HL-60/S4 treated with phorbol 12-myristate 13-acetate at 8.2 ng/mL for 4 days and 3 days (cell line): Measurements from ENCODE around the gene P2RX2.

Experiments
- in situ Hi-C: fragments of 300-500 bp; cut with MboI; formaldehyde crosslinking; loops from 2 replicates; pipeline ENCODE4 v1.15.0; 2022; ENCODE audit warnings: low sequenced_read_pairs

Gene P2RX2

DNA sequence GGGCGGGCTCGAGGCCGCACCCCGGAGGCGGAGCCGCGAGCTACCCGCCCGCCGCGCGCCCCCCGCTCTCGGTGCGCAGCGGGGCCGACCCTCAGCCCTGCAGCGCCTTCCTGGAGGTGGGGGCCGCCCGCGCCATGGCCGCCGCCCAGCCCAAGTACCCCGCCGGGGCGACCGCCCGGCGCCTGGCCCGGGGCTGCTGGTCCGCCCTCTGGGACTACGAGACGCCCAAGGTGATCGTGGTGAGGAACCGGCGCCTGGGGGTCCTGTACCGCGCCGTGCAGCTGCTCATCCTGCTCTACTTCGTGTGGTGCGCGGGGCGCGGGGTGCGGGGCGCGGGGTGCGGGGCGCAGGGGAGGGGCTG, at the start of gene P2RX2:
Gene P2RX2 (plus strand): TSS at position 94 of the 361 bp plus-strand sequence. CDS start 41 bp downstream, at position 135.
- in situ Hi-C loops: no loop called here

DNA sequence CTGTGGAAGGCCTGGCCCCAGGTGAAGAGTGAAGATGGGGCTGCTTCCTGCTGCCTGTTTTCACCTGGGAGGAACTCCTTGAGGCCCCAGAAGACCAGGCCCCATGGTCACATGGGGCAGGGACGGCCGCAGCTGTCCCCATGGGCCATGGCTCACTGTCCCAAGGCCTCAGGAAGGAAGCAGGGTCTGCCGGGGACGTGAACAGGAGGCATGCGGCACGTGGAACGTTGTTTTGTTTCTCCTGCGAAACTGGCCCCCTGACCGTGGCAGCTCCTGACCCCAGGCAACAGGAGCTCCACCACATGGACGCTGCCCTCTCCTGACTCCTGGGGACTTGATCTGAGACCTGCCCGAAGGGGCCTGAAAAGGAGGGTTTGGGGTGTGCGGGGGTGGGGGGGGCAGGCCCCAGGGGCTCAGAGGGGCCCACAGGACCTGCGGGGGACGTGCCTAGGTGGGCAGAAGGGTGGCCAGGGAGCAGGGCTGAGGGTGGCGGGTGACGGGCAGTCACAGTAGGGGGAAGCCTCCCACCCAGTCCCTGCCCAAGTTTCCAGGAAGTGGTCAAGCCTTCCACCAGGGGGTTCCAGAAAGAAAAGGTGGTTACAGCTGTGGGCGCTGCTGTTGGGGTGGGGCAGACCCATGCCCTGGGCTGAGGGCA, 49.6 kb upstream of the P2RX2 start:
- in situ Hi-C loops: no loop called here

DNA sequence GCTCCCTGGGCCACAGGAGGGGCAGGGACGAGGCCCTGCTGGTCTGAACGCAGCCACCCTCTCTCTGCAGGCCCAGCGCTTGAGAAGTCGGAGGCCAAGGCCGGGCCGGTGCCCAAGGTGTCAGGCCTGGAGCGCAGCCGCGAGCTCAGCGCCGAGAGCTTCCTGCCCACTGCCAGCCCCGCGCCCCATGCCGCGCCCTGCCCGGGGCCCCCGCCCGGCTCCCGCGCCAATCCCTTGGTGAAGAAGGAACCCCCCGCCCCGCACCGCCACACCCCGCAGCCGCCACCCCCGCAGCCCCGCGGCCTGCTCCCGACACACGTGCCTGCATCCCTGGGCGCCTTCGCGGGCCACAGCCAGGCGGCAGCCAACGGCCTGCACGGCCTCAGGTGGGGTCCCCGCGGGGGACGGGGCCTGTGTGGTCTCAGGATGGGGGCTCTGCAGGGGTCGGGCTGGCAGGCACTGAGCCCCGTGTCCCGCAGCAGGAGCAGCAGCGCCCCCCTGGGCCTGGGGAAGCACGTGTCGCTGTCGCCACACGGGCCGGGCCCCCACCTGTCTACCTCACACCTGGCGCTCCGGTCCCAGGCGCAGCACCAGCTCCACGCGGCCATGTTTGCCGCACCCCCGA, 48.6 kb upstream of the P2RX2 start:
- in situ Hi-C loops: no loop called here

DNA sequence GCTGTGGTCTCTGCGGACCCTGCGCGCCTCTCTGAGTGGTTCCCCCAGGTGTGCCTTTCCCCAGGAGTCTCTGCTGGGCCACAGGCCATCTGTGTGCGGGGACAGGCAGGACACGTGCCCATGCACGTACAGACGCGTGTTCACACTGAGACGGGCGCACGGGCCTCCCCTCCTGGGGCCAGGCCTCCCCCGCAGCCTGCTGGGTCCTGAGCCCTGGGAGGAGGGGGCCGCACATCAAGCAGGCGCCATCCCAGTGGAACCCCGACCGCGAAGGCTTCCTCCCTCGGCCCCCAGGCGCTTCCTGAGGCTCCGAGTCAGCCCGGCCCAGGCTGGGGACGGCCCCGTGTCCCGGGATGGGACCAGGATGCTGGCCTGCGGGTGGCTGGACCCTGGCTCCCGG, 47.9 kb upstream of the P2RX2 start:
- in situ Hi-C loops: no loop called here

DNA sequence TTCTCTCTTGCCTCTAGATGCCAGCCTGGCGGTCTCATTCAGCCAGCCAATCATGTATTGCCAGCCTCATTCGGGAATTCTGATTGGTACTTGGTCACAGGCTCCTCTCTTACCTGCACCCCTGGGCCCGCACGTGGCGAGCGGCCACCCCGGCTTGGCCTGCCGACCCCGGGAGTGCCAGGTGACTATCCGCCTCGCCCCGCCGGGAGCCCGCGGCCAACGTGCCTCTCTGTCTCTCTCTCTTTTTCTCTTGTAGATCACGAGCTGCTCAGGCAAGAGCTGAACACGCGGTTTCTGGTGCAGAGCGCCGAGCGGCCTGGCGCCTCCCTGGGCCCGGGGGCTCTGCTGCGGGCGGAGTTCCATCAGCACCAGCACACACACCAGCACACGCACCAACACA, 47.5 kb upstream of the P2RX2 start:
- in situ Hi-C loops: no loop called here

DNA sequence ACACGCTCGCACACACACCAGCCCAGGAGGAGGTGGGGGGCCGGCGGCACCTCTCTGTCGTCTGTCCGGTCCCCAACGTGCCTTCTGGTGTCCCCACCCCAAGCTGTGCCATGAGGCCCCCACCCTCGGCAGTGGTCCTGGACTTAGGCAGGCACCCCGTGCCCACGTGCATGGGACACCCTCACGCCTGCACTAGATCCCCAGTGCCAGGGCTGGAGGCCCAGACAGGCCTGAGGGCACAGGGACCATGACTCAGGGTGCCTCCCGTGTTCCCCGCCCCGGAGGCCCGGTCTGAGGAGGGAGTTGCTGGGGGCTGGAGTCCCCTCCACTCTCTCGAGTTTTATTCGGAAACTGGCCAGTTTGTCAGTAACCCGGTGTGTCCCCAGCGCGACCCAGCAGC, 47.0 kb upstream of the P2RX2 start:
- in situ Hi-C loops: no loop called here

DNA sequence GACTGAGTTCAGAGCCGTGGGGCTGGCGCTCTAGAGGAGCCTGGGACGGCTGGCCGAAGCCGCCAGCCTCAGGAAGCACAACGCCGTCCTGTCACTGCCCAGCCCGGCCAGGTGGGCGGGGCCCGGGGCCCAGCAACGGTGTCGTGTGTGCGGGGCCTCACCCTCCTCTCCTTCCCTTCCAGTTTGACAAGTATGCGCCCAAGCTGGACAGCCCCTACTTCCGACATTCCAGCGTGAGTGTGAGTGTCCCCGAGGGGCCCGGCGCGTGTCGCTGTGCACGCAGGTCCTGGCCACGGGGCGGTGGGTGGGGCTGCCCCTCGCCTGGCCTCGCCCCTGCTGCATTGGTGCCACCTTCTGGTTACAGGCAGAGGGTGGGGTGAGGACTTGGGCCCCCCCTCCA, 46.5 kb upstream of the P2RX2 start:
- in situ Hi-C loops: no loop called here

DNA sequence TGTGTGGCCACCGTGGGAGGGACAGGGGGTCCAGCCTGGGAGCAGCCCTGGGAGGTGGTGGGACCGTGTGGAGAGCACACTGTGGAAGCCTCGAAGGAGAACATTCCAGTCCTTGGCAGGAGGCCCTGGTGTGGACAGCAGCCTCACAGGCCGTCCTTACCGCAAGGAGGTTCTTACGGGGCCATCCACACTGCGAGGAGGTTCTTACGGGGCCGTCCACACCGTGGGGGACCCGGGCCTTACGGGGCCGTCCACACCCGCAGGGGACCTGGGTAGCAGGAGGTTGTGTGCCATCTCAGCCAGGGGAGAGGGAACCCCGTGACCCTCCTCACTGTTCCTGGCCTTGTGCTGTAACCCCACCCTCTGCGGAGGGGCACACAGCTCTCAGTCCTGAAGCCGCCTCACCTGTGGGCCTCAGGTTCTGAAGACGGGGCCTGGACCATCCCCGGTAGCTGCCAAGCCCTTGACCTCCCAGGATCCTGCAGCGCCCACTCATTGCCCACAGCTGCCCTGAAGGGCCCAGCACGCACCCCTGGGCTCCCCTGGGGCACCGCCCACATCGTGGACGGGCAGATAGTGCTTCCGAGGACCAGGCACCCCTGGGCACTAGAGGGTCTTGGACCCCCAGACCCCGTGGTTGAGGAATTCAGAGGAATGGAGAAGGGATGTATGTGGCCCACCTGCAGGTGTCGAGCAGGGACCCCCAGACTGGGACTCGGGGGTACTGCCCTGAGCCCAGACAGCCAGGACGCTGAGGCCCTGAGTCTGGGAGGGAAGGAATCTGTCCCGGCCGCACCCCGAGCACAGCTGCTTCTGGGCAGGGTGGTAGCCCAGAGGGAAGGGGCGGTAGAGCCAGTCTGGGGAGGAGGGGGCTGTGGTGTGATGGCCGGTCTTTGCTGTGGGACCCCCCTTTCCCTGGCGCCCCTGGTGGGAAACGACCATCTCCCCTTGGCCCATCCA, 45.5 kb upstream of the P2RX2 start:
- in situ Hi-C loops: no loop called here

DNA sequence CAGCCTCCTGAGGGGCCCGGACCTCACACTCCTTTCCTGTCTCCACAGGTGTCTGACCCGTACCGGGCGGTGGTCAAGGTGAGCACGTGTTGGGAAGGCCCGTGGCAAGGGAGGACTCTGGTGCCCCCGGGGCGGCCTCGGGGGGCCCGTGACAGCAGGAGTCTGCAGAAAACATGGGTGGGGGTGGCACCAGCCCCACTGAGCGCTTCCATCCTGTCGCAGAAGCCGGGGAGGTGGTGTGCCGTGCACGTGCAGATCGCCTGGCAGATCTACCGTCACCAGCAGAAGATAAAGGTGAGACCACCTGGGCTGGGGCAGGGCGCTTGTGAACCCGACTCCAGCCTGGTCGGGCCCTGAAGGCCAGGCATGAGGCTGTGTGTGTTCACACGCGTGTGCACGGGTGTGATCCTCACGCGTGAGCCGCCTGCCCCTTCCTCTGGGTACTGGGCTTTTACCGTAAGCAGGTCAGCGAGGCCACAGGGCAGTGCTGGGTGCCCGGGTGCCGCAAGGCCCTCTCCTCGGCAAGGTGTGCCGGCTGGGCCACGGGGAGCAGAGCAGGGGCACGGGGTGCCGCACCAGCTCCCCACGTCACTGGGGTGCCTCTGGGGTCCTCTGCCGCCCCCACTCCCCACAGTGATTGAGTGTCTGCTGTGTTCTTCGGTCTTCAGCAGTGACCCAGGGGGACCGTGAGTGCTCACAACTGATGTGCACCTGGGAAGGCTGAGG, 44.1 kb upstream of the P2RX2 start:
- in situ Hi-C loops: no loop called here

DNA sequence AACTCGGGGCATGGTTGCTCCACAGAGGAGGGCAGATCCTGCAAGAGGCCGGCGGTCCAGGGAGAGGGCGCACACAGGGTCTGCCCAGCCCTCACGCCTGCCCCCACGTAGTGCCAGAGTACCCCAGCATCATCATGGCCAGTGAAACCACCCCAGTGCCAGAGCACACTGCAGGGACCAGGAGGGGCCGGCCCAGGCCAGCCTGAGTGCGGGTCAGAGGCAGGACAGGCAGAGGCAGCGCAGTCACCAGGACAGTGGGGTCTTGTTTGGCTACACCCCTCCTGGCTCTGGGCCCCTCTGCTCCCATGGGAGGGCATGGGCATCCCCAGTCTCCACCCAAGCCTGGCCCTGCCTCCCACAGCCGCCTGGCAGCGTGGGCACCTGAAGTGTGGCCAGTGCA, 42.9 kb upstream of the P2RX2 start:
- in situ Hi-C loops: no loop called here

DNA sequence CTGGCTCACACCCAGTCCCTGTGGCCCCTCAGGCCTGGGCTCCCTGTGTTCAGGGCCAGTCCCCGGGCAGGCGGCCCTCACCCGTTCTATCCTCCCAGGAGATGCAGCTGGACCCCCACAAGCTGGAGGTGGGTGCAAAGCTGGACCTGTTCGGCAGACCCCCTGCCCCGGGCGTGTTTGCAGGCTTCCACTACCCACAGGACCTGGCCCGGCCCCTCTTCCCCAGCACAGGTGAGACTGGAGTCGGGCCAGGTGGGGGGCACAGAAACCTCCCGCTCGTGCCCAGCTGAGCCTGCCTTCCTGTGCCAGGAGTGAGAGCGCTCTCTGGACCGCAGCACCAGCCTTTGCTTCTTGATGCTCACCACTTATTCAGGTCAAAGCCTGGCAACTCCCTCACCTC, 41.9 kb upstream of the P2RX2 start:
- in situ Hi-C loops: no loop called here

DNA sequence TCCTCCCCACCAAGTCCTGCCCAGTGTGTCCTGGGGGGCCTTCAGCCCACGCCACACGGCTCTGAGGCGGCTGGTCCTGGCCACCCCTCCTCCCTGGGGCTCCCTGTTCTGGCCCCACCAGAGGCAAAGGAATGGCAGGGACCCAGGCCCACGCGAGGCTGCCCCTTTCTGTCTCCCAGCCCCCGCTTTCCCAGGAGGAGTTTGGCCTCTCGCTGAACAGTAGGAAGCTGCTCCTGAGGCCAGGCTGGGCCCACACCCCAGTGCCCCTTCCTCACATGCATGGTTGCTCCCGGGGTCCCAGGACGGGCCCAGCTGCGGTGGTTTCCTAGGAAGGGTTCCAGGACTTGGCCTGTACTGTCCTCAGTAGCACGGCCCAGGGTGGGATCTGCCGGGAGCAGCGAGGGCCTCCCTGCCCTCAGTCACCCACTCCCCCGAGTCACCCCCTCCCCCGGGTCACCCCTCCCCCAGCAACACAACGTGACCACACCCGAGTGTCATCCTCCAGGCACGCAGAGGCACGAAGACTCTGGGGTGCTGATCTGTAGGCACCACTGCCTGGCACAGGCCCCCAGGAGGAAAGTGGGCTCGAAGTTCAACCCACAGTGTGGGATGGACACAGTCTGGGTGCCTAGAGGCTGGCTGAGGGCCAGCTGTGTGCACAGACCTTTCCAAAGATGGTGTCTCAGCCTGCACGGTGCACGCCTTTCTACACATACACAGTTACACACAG, 41.2 kb upstream of the P2RX2 start:
- in situ Hi-C loops: no loop called here

DNA sequence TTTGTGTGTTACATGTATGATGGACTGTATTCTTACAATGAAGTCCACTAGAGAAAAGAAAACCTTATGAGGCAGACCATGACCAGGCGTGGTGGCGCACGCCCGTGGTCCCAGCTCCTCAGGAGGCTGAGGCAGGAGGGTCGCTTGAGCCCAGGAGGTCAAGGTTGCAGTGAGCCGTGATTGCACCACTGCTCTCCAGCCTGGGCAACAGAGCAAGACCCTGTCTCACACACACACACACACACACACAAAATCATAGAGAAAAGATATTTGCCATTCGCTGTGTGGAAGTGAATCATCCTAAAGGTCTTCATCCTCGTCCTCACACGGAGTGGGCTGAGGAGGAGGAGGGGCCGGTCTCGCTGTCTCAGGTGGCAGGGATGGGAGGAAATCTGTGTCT, 40.5 kb upstream of the P2RX2 start:
- in situ Hi-C loops: no loop called here

DNA sequence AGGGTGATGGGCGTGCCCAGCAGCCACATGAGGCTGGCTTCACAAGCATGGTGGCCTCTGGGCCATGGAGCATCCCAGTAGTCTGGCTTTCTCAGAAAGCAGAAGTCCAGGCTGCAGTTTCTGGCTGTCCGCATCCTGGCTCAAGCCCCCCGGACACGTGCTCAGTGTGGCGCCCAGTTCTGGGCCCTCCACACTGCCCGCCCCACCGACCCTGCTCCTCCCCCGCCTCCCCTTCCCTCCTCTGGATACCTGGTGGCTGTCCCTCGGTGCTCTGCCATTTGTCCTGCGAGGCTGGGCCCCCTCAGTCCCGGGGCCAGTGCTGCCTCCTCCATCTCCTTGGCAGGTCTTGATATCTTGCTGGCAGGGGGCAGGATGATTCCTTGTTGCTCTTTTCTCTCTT, 39.8 kb upstream of the P2RX2 start:
- in situ Hi-C loops: no loop called here

DNA sequence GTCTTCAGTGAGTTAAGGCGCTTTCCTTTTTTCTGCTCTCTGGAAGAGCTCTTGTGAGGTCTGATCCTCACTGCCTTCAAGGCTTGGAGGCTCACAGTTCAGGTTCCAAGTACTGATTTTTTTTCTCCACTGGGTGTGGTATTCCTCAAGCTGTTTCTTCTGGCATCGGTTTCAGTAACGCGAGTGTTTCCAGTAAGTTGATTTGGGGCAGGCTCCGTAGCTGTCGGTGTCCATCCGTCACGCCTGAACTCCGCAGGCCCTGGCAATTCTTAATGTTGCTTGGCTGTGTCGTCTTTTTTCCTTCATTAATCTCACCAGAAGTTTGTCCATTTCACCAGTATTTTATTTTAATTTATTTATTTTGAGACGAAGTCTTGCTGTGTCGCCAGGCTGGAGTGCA, 38.8 kb upstream of the P2RX2 start:
- in situ Hi-C loops: no loop called here

DNA sequence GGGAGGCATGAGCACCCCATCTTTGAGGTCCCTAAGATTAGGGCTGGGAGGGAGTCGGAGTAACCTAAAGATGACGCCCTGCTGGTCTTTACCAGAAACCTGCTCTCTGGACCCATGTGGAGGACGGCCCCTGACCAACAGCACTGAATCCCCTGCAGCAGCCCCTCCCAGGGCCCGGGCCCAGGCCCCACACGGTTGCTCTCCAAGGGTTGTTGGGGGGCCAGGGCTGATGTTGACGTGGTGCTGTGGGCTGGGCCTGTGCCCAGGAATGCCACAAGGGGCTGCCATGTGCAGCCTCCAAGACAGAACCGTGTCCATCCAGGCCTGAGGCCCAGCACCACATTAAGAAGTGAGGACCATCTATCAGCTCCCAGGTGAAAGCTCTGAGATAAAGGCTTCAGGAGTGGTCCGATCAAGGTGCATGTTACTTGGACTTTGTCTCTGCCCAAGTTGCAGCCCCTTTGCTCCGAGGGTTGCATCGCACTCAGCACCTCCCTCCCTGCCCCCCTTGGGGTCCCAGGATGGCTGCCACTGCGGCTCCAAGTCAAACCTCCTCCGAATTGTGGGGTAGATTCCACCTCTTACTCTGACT, 37.8 kb upstream of the P2RX2 start:
- in situ Hi-C loops: no loop called here

DNA sequence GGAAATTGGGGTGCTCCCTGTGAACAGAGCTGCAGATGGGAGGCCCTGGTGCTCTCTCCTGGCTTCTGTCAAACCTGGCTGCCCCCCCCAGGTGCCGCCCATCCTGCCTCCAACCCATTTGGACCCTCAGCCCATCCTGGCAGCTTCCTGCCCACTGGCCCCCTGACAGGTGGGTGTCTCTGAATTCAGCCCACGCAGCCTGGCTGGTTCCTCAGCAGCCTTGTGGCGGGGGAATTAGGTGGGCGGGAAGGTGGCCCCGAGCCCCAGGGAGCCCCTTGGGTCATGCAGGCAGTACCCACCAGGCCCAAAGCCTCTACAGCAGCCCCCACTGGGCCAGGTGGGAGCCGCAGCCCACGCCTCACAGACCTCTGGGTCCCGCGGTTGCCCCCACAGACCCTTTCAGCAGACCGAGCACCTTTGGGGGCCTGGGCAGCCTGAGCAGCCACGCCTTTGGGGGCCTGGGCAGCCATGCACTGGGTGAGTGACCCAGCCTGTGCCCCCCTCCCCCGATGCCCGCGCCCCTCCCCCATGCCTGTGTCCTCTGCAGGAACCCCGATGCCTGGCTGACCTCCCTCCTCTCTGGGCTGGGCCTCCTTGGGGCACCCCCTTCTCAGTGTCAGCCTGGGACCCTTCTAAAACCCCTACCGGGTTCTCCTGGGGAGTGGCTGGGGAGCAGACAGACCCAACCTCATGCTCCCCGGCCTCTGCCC, 37.1 kb upstream of the P2RX2 start:
- in situ Hi-C loops: no loop called here

DNA sequence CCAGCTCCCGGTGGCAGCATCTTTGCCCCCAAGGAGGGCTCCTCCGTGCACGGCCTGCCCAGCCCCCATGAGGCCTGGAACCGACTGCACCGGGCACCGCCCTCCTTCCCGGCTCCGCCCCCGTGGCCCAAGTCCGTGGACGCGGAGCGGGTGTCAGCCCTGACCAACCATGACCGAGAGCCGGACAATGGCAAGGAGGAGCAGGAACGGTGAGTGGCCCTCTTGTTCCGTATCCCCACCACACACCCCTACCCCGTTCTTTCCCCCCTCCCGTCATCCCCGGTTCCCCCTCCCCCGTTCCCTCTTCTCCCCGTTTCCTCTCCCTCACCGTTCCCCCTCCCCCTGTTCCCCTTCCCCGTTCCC, 36.5 kb upstream of the P2RX2 start:
- in situ Hi-C loops: no loop called here

DNA sequence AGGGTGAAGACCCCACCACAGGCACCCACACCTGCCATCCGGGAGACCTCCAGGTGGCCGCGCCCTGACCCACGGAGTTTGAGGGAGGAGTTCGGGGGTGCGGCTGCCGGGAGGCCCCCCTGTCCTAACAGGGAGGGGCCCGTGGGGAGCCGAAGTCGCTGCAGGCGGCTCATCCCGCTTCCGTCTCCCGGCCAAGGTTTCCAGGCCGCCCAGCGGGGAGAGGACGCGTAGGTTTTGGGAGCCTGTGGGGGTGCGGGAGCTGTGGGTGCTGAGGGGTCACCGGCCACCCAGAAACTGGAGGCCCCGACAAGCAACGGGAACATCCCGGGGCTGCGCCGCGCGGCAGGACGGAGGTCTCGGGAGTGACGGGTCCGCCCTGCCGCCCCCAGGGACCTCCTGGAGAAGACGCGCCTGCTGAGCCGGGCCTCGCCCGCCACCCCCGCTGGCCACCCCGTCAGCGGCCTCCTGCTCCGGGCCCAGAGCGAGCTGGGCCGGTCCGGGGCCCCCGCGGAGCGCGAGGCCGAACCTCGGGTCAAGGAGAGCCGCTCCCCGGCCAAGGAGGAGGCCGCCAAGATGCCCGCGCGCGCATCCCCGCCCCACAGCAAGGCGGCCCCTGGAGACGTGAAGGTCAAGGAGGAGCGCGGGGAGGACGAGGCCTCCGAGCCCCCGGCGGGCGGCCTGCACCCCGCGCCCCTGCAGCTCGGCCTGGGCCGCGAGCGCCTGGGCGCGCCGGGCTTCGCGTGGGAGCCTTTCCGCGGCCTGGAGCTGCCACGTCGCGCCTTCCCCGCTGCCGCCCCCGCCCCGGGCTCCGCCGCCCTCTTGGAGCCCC, 35.8 kb upstream of the P2RX2 start:
- in situ Hi-C loops: no loop called here
